ENCODE measurements around the gene GRK5. TPM values are rescaled to one million over a fixed set of nuclear protein-coding genes. Genes with fewer than 3 reads are reported as not detected.

Gene GRK5
- total and polyA plus RNA-seq, 2 donors from 2014 or later = 7.3 to 18.7 TPM

GRCh38 chr10:119455609-119456434, 248.5 kb downstream of the GRK5 start:
- FAIRE-seq = no peak
- intact Hi-C loops (cut with DNase I) = no loop called here
- H3K36me3 ChIP-seq (ENCODE audit: control insufficient read depth in 2 of 3, insufficient read depth in 3 of 3, low read length in 3 of 3) = no peaks in the 10 kb centered on the region

GRCh38 chr10:119456435-119456810, 249.1 kb downstream of the GRK5 start:
- intact Hi-C loops (cut with DNase I) = no loop called here
- Histone ChIP-seq H3K27me3 (ENCODE audit: control insufficient read depth, insufficient read depth, low read length) (no peaks in the 10 kb centered on the region), H3K36me3 (ENCODE audit: control insufficient read depth in 2 of 3, insufficient read depth in 3 of 3, low read length in 3 of 3) (no peaks in the 10 kb centered on the region), H3K9me3 (ENCODE audit: control insufficient read depth in 2 of 3, insufficient read depth in 1 of 3, low read length in 3 of 3) (no peaks in the 10 kb centered on the region), H3K4me3 (ENCODE audit: low read length in 3 of 3) (no peak overlapping the region), H3K27ac (ENCODE audit: low read depth in 2 of 2, low read length in 2 of 2) (no peak overlapping the region), H3K9ac (ENCODE audit: low read length in 3 of 3) (no peak overlapping the region), H3K4me1 (ENCODE audit: control insufficient read depth in 2 of 3, insufficient read depth in 2 of 3, low read depth in 1 of 3, low read length in 3 of 3) (peaks cover 0 to 5% (median 3%) of the 10 kb centered on the region in 3 donors)
- FAIRE-seq = no peak
- TF ChIP-seq CTCF (IDR thresholded peaks at IDR 0.05; ENCODE audit: borderline replicate concordance, extremely low read depth, insufficient read depth) = no peak
- DNase-seq = peak in 1 of 5 donors; percentile 60

More at GRCh38 chr10:119455609-119456434, 248.5 kb downstream of the GRK5 start:
- Histone ChIP-seq H3K9ac (ENCODE audit: low read length in 3 of 3) (no peak overlapping the region), H3K27me3 (ENCODE audit: control insufficient read depth, insufficient read depth, low read length) (no peaks in the 10 kb centered on the region), H3K4me3 (ENCODE audit: low read length in 3 of 3) (no peak overlapping the region), H3K4me1 (ENCODE audit: control insufficient read depth in 2 of 3, insufficient read depth in 2 of 3, low read depth in 1 of 3, low read length in 3 of 3) (peaks cover 0 to under 1% (median 0%) of the 10 kb centered on the region in 3 donors), H3K9me3 (ENCODE audit: control insufficient read depth in 2 of 3, insufficient read depth in 1 of 3, low read length in 3 of 3) (no peaks in the 10 kb centered on the region), H3K27ac (ENCODE audit: low read depth in 2 of 2, low read length in 2 of 2) (no peak overlapping the region)
- TF ChIP-seq CTCF (IDR thresholded peaks at IDR 0.05; ENCODE audit: borderline replicate concordance, extremely low read depth, insufficient read depth) = no peak
- peak in 1 of 5 donors; percentile 59 for DNase-seq

- intact Hi-C loops (cut with DNase I) = no loop called here
- peak in 1 of 5 donors; percentile 52 for DNase-seq
- no peaks in the 10 kb centered on the region for H3K27me3 ChIP-seq (ENCODE audit: control insufficient read depth, insufficient read depth, low read length)
- FAIRE-seq = no peak
- H3K4me1 ChIP-seq (ENCODE audit: control insufficient read depth in 2 of 3, insufficient read depth in 2 of 3, low read depth in 1 of 3, low read length in 3 of 3) = peaks cover 0 to 15% (median 10%) of the 10 kb centered on the region in 3 donors
- no peak overlapping the region for H3K9ac ChIP-seq (ENCODE audit: low read length in 3 of 3)
- H3K27ac ChIP-seq (ENCODE audit: low read depth in 2 of 2, low read length in 2 of 2) = no peak overlapping the region
- no peak for TF ChIP-seq CTCF (IDR thresholded peaks at IDR 0.05; ENCODE audit: borderline replicate concordance, extremely low read depth, insufficient read depth)
- H3K4me3 ChIP-seq (ENCODE audit: low read length in 3 of 3) = no peak overlapping the region
- no peaks in the 10 kb centered on the region for H3K36me3 ChIP-seq (ENCODE audit: control insufficient read depth in 2 of 3, insufficient read depth in 3 of 3, low read length in 3 of 3)
- H3K9me3 ChIP-seq (ENCODE audit: control insufficient read depth in 2 of 3, insufficient read depth in 1 of 3, low read length in 3 of 3) = no peaks in the 10 kb centered on the region
These were observed 250.8 kb downstream of the GRK5 start for GRCh38 chr10:119457966-119458766.
